ENCODE measurements around the gene YY1. TPM values are rescaled to one million over a fixed set of nuclear protein-coding genes. Genes with fewer than 3 reads are reported as not detected.

YY1 gene
- total and polyA plus RNA-seq, 2 of the 4 experiments (the other 2 are of a cell fraction) = 21.7 to 29.9 TPM

- Histone ChIP-seq H3K79me1 (ENCODE audit: low read depth in 1 of 2, low read length in 2 of 2) (peaks cover 0 to 18% of the 10 kb centered on the region in 2 experiments; a peak in 3 of 4 replicates), H2BK5ac (ENCODE audit: low read depth, low read length, poor library complexity, severe bottlenecking) (no peak overlapping the region), H3K23ac (ENCODE audit: low read depth, low read length) (no peak overlapping the region), H3K9me1 (ENCODE audit: insufficient read depth, low read length) (no peaks in the 10 kb centered on the region), H4K91ac (ENCODE audit: insufficient read depth, low read depth, low read length) (no peak overlapping the region), H2BK15ac (ENCODE audit: low read depth, low read length) (no peak overlapping the region), H3K14ac (replicated peaks; ENCODE audit: low read depth, low read length) (no peak overlapping the region), H2AK5ac (ENCODE audit: low read depth, low read length) (no peak overlapping the region), H4K20me1 (ENCODE audit: insufficient read depth, low read length) (no peaks in the 10 kb centered on the region), H3K4me2 (ENCODE audit: low read depth, low read length) (no peak overlapping the region), H3K56ac (ENCODE audit: extremely low read depth, insufficient read depth, low read length) (no peak overlapping the region), H3K4ac (ENCODE audit: low read depth, low read length) (no peak overlapping the region), H3K4me3 (ENCODE audit: insufficient read depth, low read depth, low read length) (no peak overlapping the region), H2BK120ac (ENCODE audit: low read depth, low read length) (no peak overlapping the region), H3K9ac (ENCODE audit: low read depth, low read length) (no peak overlapping the region), H4K5ac (ENCODE audit: low read depth, low read length) (no peak overlapping the region), H3K18ac (ENCODE audit: low read depth, low read length) (no peak overlapping the region), H2BK20ac (ENCODE audit: low read depth, low read length) (no peak overlapping the region), H3K9me3 (ENCODE audit: control insufficient read depth, insufficient read depth, low read length) (no peaks in the 10 kb centered on the region), H3K27ac (ENCODE audit: insufficient read depth, low read length) (no peak overlapping the region), H3K36me3 (ENCODE audit: control insufficient read depth, insufficient read depth, low read length) (no peaks in the 10 kb centered on the region), H3K4me1 (ENCODE audit: control insufficient read depth, insufficient read depth, low read length) (peaks cover 7% of the 10 kb centered on the region), H2AK9ac (replicated peaks; ENCODE audit: low read depth, low read length, poor library complexity) (no peak overlapping the region), H4K8ac (ENCODE audit: low read depth in 2 of 2, low read length in 2 of 2) (no peak overlapping the region), H2AFZ (replicated peaks; ENCODE audit: low read length, poor library complexity) (no peak overlapping the region), H3K27me3 (ENCODE audit: control insufficient read depth, insufficient read depth, low read length) (no peaks in the 10 kb centered on the region)
- DNase-seq = no peak
- 96% methylated on average over 3 of the region's 7 CpGs; no CpG with 5 or more reads in 1 of the 2 experiments for WGBS, 2 experiments (ENCODE audit: extremely low coverage in 2 of 2, insufficient read length in 1 of 2)
- ChIA-PET POLR2A (ENCODE audit: unreplicated experiment) (no interaction called here), CTCF (no interaction called here)
- in situ Hi-C loops (cut with MboI; ENCODE audit: low sequenced_read_pairs) (no loop called here), dilution Hi-C loops (cut with HindIII; ENCODE audit: low sequenced_read_pairs, unreplicated experiment) (no loop called here), intact Hi-C loops (cut with micrococcal nuclease) (no loop called here)
- no TSS peak for BruUV-seq (replicated peaks)
- ATAC-seq (ENCODE audit: low read depth) = no peak
- TF ChIP-seq BHLHE40 (IDR thresholded peaks at IDR 0.05; ENCODE audit: low read depth, low read length) (no peak), CEBPB (IDR thresholded peaks at IDR 0.05; ENCODE audit: low read depth, low read length) (no peak), SMC3 (IDR thresholded peaks at IDR 0.05; ENCODE audit: low read depth, low read length) (no peak), USF2 (IDR thresholded peaks at IDR 0.05; ENCODE audit: low read depth, low read length) (no peak), FOS (IDR thresholded peaks at IDR 0.05; ENCODE audit: low read depth, low read length) (no peak), RAD21 (IDR thresholded peaks at IDR 0.05; ENCODE audit: low read length) (no peak), MAZ (IDR thresholded peaks at IDR 0.05; ENCODE audit: borderline replicate concordance, low read depth, low read length) (no peak), ELK1 (IDR thresholded peaks at IDR 0.05; ENCODE audit: borderline replicate concordance, low read depth, low read length) (no peak), MXI1 (IDR thresholded peaks at IDR 0.05; ENCODE audit: borderline replicate concordance, low read depth, low read length) (no peak), NFE2L2 (IDR thresholded peaks at IDR 0.05; ENCODE audit: low read depth, low read length) (no peak), RCOR1 (IDR thresholded peaks at IDR 0.05; ENCODE audit: insufficient replicate concordance, low read length) (no peak), POLR2A (IDR thresholded peaks at IDR 0.05; ENCODE audit: low read depth, low read length) (no peak), CTCF (conservative IDR thresholded peaks at IDR 0.05; ENCODE audit: low read depth, low read length) (no peak), MAFK (IDR thresholded peaks at IDR 0.05; ENCODE audit: low read depth, low read length) (no peak), RFX5 (IDR thresholded peaks at IDR 0.05; ENCODE audit: low read depth, low read length) (no peak)
Measured at GRCh38 chr14:100211893-100212292, 27.1 kb upstream of the YY1 start.
